Thyroid gland (tissue), 4 donors: ENCODE data around the gene TSPAN17. TPM values are rescaled to one million over a fixed set of nuclear protein-coding genes. Genes with fewer than 3 reads are reported as not detected.

ENCODE experiments used
- DNase-seq, 2 donors: peaks; one replicate each; pipeline ENCODE4 v3.0.0-alpha.2; 2019
- H3K27ac ChIP-seq, 3 donors: fragments of 200-600 bp; sonication (generic); 1 replicate in 2 of 3; 2 replicates in 1 of 3; pipeline ENCODE4 v1.5.1; 2016 to 2019; ENCODE audit warnings: mild to moderate bottlenecking in 1 of 3, moderate library complexity in 1 of 3
- H3K27me3 ChIP-seq: fragments of 200-600 bp; sonication (generic); one replicate; pipeline ENCODE4 v1.5.1; 2019
- H3K36me3 ChIP-seq, 2 donors: fragments of 200-600 bp; sonication (generic); one replicate each; pipeline ENCODE4 v1.5.1; 2016 to 2019
- H3K4me1 ChIP-seq, 2 donors: fragments of 200-600 bp; sonication (generic); one replicate each; pipeline ENCODE4 v1.5.1; 2017 to 2019
- H3K4me3 ChIP-seq, 3 donors: fragments of 200-600 bp; sonication (generic); replicated peaks in 1 of 3; 1 replicate in 2 of 3; 2 replicates in 1 of 3; pipeline ENCODE4 v1.5.1; 2016; ENCODE audit warnings: mild to moderate bottlenecking in 1 of 3
- H3K9me3 ChIP-seq: fragments of 200-600 bp; sonication (generic); one replicate; pipeline ENCODE4 v1.5.1; 2017
- POLR2A ChIP-seq, 2 donors: fragments of 450-650 bp; IDR thresholded peaks; one replicate each; pipeline ENCODE4 v1.6.1; 2017; ENCODE audit warnings: antibody characterized with exemption in 2 of 2, mild to moderate bottlenecking in 2 of 2, moderate library complexity in 1 of 2
- whole genome bisulfite sequencing, 2 donors: methylation state at CpG; one replicate each; pipeline ENCODE4 v1.1.5; 2017; 5-methylcytosine and 5-hydroxymethylcytosine counted together
- intact Hi-C: fragments of 100-400 bp; cut with DNase I; formaldehyde crosslinking; loops from one replicate; pipeline ENCODE4 v1.15.1; 2023
- total RNA-seq, 4 donors: library from RNA; depleted of rRNA; stranded (reverse); fragments of >200 nt; gene quantifications; one replicate each; pipeline ENCODE4 v1.2.3, GENCODE V29; 2016
- TF ChIP-seq, protein P1 (sequence below), 6 experiments: fragments of 200-600 bp in 3 of 6; fragments of 450-650 bp in 3 of 6; sonication (generic) in 3 of 6; IDR thresholded peaks; one replicate each; pipeline ENCODE4 v1.5.1; 2016 to 2019; ENCODE audit warnings: antibody characterized with exemption in 6 of 6, mild to moderate bottlenecking in 2 of 6, inconsistent platforms in 1 of 6, moderate library complexity in 1 of 6

Gene TSPAN17
- total RNA-seq, 4 donors from 2014 or later, result 18.9 to 24.7 (median 21.0) TPM

DNA sequence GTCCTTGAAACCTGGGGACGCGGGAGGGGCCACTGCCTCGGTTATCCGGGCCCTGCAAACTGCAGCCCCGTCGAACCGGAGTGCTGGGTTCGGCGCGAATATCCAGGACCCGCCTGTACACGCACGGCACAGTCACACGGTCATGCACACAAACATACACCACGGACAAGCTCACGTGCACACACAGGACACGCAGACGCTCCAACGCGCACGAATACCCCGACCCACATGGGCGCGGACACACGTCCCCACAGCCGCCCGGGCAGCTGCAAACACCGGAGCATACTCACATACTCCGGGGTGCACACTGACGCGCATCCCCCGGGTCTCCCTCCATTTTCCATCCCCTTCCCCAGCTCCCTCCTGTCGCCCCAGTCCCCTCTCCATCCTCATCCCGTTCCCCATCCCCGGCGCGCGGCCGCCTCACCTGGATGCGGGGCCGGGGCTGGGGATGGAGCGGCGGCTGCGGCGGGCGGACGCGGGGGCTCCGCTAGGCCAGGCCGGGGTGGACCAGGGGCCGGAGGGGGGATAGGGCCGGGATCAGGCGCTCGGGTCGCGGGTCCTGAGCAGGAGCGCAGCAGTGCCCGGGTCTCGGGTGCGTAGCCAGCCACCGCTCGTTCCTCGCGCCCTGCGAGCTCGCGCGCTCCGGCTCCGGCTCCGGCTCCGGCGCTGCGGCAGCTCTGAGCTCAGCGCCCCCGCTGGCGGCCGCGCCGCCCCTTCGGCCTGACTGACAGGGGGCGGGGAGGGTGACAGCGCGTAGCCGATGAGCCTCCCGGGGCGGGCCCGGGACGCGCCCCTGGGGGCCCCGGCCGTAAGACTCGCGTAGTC is 17.2 kb upstream of the TSPAN17 start, which contains the start of the genes EIF4E1B and SNCB:
EIF4E1B (plus strand) TSS at position 823 of the 828 bp plus-strand sequence. CDS start 12,113 bp downstream, outside the sequence.
SNCB (minus strand) TSS at position 682 of the 828 bp plus-strand sequence. CDS start 880 bp downstream, outside the sequence.
- no peak within 1 kb of the TSS for H3K27ac ChIP-seq
- WGBS, 2 donors, result 2% methylated on average over 34 to 41 of the region's 94 CpGs
- no peaks in the 10 kb centered on the region for H3K9me3 ChIP-seq
- H3K27me3 ChIP-seq, result peaks cover 22% of the 10 kb centered on the region
- TF ChIP-seq, protein P1, sequence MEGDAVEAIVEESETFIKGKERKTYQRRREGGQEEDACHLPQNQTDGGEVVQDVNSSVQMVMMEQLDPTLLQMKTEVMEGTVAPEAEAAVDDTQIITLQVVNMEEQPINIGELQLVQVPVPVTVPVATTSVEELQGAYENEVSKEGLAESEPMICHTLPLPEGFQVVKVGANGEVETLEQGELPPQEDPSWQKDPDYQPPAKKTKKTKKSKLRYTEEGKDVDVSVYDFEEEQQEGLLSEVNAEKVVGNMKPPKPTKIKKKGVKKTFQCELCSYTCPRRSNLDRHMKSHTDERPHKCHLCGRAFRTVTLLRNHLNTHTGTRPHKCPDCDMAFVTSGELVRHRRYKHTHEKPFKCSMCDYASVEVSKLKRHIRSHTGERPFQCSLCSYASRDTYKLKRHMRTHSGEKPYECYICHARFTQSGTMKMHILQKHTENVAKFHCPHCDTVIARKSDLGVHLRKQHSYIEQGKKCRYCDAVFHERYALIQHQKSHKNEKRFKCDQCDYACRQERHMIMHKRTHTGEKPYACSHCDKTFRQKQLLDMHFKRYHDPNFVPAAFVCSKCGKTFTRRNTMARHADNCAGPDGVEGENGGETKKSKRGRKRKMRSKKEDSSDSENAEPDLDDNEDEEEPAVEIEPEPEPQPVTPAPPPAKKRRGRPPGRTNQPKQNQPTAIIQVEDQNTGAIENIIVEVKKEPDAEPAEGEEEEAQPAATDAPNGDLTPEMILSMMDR (IDR thresholded peaks at IDR 0.05), result no peak
- no peak for TF ChIP-seq POLR2A (IDR thresholded peaks at IDR 0.05)
- H3K4me1 ChIP-seq, result peaks cover 3 to 15% of the 10 kb centered on the region in 2 donors
- DNase-seq, result peak in 1 of 2 donors; percentile 10
- no peak within 1 kb of the TSS for H3K4me3 ChIP-seq
- H3K36me3 ChIP-seq, result no peaks in the 10 kb centered on the region
- intact Hi-C loops, result no loop called here

DNA sequence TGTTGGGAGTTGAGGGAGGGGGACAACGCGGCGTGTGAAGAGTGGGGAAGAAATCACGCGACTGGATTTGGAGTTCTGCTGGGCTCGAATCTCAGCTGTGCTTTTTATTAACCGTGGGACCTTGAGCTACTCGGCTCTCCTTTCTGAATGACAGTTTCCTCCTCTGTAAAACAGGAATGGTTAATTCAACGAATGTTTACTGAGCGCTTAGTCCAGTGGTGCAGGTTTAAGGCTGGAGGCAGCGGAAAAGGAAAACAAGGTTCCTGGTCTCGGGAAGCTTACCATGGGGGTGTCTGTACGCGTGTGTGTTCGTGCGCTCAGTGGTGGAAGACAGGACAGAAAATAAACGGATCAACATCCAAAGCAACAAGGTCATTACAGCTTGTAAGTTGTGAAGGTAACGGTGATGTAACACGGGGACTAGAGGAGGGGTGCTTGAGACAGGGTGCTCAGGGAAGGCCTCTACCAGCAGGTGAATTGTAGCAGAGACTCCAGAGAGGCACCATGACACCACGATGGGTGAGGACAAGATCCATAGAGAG is 16.5 kb upstream of the TSPAN17 start:
- Histone ChIP-seq H3K27ac (no peak overlapping the region), H3K9me3 (no peaks in the 10 kb centered on the region), H3K4me3 (no peak overlapping the region), H3K27me3 (peaks cover 22% of the 10 kb centered on the region), H3K4me1 (peaks cover 3 to 15% of the 10 kb centered on the region in 2 donors), H3K36me3 (no peaks in the 10 kb centered on the region)
- TF ChIP-seq POLR2A (IDR thresholded peaks at IDR 0.05), result no peak
- TF ChIP-seq, protein P1 (IDR thresholded peaks at IDR 0.05), result no peak
- intact Hi-C loops, result no loop called here
- 8 to 10% methylated on average over 20 of the region's 20 CpGs for WGBS, 2 donors
- no peak for DNase-seq

DNA sequence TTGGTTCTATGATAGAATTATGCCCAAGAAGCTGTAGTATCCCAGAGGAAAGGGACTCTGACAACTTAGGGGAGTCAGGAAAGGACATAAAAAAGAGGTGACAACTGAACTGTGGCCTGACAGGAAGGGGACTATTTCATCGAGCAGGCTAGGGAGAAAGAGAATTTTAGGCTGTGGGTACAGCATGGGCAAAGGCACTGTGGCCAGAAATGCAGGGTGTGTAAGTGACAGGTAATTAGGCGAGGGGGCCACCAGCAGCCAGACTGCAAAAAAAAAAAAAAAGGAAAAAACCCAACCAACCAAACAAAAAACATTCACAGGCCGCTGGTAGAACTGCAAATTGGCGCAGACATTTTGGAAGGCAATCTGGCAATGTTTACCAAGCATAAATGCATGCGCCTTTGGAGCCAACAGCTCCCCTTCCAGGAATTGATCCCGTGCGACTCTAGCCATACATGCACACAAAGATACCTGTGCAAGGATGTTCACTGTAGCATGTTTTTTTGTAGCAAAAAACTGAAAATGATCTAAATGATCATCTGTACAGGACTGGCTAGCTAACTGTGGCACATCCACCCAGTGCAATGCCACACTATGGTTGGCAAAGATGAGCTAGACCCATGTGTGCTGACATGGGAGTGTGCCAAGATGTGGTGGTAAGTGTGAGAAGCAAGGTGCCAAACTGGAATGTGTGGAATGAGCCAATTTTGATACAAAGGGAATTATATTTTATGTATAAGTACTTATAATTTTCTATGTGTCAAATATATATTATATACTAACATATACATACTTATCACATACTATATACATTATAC is 15.7 kb upstream of the TSPAN17 start:
- Histone ChIP-seq H3K27ac (no peak overlapping the region), H3K36me3 (no peaks in the 10 kb centered on the region), H3K4me3 (no peak overlapping the region), H3K4me1 (peaks cover 3 to 15% of the 10 kb centered on the region in 2 donors), H3K9me3 (no peaks in the 10 kb centered on the region), H3K27me3 (peaks cover 22% of the 10 kb centered on the region)
- TF ChIP-seq, protein P1 (IDR thresholded peaks at IDR 0.05), result no peak
- TF ChIP-seq POLR2A (IDR thresholded peaks at IDR 0.05), result no peak
- WGBS, 2 donors, result 84 to 85% methylated on average over 7 of the region's 7 CpGs
- intact Hi-C loops, result no loop called here
- DNase-seq, result no peak

DNA sequence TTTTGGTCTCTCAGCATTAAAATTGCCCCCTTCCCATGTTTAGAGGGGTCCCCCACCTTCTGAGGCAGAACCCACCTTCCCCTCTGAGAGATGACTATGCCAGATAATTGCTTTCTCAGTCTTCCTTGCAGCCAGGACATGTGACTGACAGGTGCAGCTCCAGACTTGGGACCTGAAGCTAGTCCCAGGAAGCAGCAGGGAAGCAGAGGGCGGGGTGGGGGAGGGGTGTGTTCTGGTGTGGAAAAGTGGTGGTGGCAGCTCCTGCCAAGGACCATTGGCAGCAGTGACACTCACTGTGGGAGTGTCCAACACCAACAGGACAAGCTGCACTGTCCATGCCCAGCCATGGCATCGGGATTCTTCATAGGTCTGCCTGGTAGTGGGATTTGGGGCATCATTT is 14.5 kb upstream of the TSPAN17 start:
- Histone ChIP-seq H3K27me3 (peaks cover 22% of the 10 kb centered on the region), H3K27ac (no peak overlapping the region), H3K9me3 (no peaks in the 10 kb centered on the region), H3K4me1 (peaks cover 3 to 15% of the 10 kb centered on the region in 2 donors), H3K36me3 (no peaks in the 10 kb centered on the region), H3K4me3 (no peak overlapping the region)
- 74 to 86% methylated on average over 2 of the region's 2 CpGs for WGBS, 2 donors
- TF ChIP-seq, protein P1 (IDR thresholded peaks at IDR 0.05), result no peak
- no peak for TF ChIP-seq POLR2A (IDR thresholded peaks at IDR 0.05)
- intact Hi-C loops, result no loop called here
- no peak for DNase-seq
